Right atrium auricular region (tissue), 2 donors: Measurements from ENCODE around the gene UBTF. TPM values are rescaled to one million over a fixed set of nuclear protein-coding genes. Genes with fewer than 3 reads are reported as not detected.

ENCODE experiments used
- DNase-seq: peaks from one replicate; pipeline ENCODE4 v3.0.0-alpha.2; 2019; ENCODE audit warnings: low spot score
- H3K27ac ChIP-seq, 2 donors: fragments of 200-600 bp; sonication (generic); 1 replicate in 1 of 2; 2 replicates in 1 of 2; pipeline ENCODE4 v1.5.1; 2016 to 2019
- H3K27me3 ChIP-seq, 2 donors: fragments of 200-600 bp; sonication (generic); one replicate each; pipeline versions ENCODE4 v1.5.1 to v1.6.0; 2017 to 2019
- H3K36me3 ChIP-seq: fragments of 200-600 bp; sonication (generic); one replicate; pipeline ENCODE4 v1.5.1; 2016
- H3K4me1 ChIP-seq, 2 donors: fragments of 200-600 bp; sonication (generic); one replicate each; pipeline versions ENCODE4 v1.5.1 to v1.6.0; 2017 to 2019
- H3K4me3 ChIP-seq, 2 donors: fragments of 200-600 bp; sonication (generic); 1 replicate in 1 of 2; 2 replicates in 1 of 2; pipeline ENCODE4 v1.5.1; 2017 to 2019; ENCODE audit warnings: mild to moderate bottlenecking in 1 of 2, moderate library complexity in 1 of 2
- H3K9me3 ChIP-seq, 2 donors: fragments of 200-600 bp; sonication (generic); one replicate each; pipeline ENCODE4 v1.5.1; 2019
- total RNA-seq, 2 donors: library from RNA; depleted of rRNA; stranded (reverse); fragments of >200 nt; gene quantifications; one replicate each; pipeline ENCODE4 v1.1.0, GENCODE V29; 2016
- TF ChIP-seq, protein P1 (sequence below), 2 donors: fragments of 200-600 bp; sonication (generic); IDR thresholded peaks; one replicate each; pipeline ENCODE4 v1.5.1; 2019; ENCODE audit warnings: antibody characterized with exemption in 2 of 2

UBTF gene
- total RNA-seq, 2 donors from 2014 or later: 39.3 to 42.3 TPM

DNA sequence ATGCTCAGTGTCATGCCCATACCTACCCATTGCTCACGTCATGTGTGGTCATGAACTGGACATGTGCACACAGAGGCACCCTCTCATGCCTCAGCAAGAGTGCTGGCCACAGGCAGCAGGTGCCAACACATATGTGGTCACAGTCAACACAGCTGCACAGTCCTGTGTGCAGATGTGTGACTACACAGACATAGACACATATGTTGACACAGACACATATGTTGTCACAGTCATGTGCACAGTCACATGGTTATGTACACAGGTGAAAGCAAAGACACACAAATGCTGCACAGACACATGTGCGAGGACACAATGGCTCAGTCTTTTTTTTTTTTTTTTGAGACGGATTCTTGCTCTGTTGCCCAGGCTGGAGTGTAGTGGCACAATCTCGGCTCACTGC is 37.2 kb upstream of the UBTF start:
- TF ChIP-seq, protein P1, sequence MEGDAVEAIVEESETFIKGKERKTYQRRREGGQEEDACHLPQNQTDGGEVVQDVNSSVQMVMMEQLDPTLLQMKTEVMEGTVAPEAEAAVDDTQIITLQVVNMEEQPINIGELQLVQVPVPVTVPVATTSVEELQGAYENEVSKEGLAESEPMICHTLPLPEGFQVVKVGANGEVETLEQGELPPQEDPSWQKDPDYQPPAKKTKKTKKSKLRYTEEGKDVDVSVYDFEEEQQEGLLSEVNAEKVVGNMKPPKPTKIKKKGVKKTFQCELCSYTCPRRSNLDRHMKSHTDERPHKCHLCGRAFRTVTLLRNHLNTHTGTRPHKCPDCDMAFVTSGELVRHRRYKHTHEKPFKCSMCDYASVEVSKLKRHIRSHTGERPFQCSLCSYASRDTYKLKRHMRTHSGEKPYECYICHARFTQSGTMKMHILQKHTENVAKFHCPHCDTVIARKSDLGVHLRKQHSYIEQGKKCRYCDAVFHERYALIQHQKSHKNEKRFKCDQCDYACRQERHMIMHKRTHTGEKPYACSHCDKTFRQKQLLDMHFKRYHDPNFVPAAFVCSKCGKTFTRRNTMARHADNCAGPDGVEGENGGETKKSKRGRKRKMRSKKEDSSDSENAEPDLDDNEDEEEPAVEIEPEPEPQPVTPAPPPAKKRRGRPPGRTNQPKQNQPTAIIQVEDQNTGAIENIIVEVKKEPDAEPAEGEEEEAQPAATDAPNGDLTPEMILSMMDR (IDR thresholded peaks at IDR 0.05): no peak
- H3K27ac ChIP-seq: no peak overlapping the region
- H3K4me1 ChIP-seq: no peaks in the 10 kb centered on the region

GRCh38 chr17:44255915-44256314 is 36.4 kb upstream of the UBTF start:
- H3K27ac ChIP-seq: no peak overlapping the region
- DNase-seq: no peak
- H3K4me3 ChIP-seq: no peak overlapping the region
- H3K36me3 ChIP-seq: no peaks in the 10 kb centered on the region
- no peaks in the 10 kb centered on the region for H3K9me3 ChIP-seq
- TF ChIP-seq, protein P1 (IDR thresholded peaks at IDR 0.05): no peak
- H3K27me3 ChIP-seq: no peaks in the 10 kb centered on the region
- H3K4me1 ChIP-seq: no peaks in the 10 kb centered on the region

More for the DNA sequence above, 37.2 kb upstream of the UBTF start:
- DNase-seq: no peak
- no peak overlapping the region for H3K4me3 ChIP-seq
- no peaks in the 10 kb centered on the region for H3K27me3 ChIP-seq
- H3K9me3 ChIP-seq: no peaks in the 10 kb centered on the region
- no peaks in the 10 kb centered on the region for H3K36me3 ChIP-seq

- TF ChIP-seq, protein P1 (IDR thresholded peaks at IDR 0.05): no peak
- no peak for DNase-seq
- Histone ChIP-seq H3K27ac (no peak overlapping the region), H3K4me3 (no peak overlapping the region), H3K36me3 (no peaks in the 10 kb centered on the region), H3K9me3 (no peaks in the 10 kb centered on the region), H3K27me3 (no peaks in the 10 kb centered on the region), H3K4me1 (no peaks in the 10 kb centered on the region)
These were observed 35.1 kb upstream of the UBTF start for GRCh38 chr17:44254361-44255095.

GRCh38 chr17:44253006-44253405 is 33.5 kb upstream of the UBTF start:
- DNase-seq: no peak
- Histone ChIP-seq H3K4me3 (no peak overlapping the region), H3K27me3 (no peaks in the 10 kb centered on the region), H3K27ac (no peak overlapping the region), H3K36me3 (no peaks in the 10 kb centered on the region), H3K4me1 (peaks cover 0 to 2% of the 10 kb centered on the region in 2 donors), H3K9me3 (no peaks in the 10 kb centered on the region)
- TF ChIP-seq, protein P1 (IDR thresholded peaks at IDR 0.05): no peak

DNA sequence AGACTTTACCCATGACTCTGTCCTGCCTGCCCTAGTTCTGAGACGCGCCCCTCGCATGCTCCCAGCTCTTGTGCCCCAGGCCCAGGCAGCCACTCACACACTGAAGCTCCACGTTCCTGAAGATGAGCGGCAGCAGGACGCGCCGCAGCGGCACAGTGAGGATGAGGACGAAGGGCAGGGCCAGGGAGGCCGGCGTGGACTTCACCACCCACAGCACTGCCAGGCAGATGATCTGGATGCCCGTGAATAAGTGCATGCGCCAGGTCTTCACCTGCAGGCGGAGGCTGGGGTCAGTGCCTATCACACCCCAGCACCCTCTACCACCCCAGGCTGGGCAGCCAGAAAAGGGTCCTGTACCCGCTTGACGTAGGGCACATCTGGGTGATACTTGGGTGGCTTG is 31.6 kb upstream of the UBTF start:
- Histone ChIP-seq H3K36me3 (no peaks in the 10 kb centered on the region), H3K27ac (no peak overlapping the region), H3K4me1 (peaks cover 0 to 19% of the 10 kb centered on the region in 2 donors), H3K9me3 (no peaks in the 10 kb centered on the region), H3K27me3 (no peaks in the 10 kb centered on the region), H3K4me3 (no peak overlapping the region)
- DNase-seq: no peak
- TF ChIP-seq, protein P1 (IDR thresholded peaks at IDR 0.05): no peak
